UCSD-AML1 (cell line): ENCODE results near the gene FOXP2.
"Not testable (repeated sequence)": the region's sequence is repeated elsewhere in the genome, so short reads cannot be mapped to it uniquely, and the experiment has no call there.

Experiments used
- DNase-seq: peaks from one replicate; lab custom pipeline; 2025; ENCODE audit not compliant: unreplicated experiment; lab: John Stamatoyannopoulos, UW

FOXP2 gene

DNA sequence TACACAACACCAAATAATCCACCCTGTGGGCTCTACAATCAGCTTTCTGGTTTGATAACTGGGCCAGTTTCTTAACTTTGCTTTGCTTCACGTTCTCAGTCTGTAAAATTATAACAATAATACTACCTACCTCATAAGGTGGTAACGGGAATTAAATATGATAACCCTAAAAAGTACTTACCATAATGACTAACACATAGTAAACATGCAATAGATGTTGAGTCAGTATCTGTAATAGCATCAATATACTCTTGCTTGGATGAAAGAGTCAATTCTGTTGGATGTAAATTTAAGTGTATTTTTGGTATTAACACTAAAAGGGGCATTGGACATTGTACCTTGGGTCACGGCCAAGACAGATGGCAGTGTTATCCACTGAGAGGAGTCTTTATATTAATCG lies 160.5 kb downstream of the FOXP2 start:
- DNase-seq: no peak

DNA sequence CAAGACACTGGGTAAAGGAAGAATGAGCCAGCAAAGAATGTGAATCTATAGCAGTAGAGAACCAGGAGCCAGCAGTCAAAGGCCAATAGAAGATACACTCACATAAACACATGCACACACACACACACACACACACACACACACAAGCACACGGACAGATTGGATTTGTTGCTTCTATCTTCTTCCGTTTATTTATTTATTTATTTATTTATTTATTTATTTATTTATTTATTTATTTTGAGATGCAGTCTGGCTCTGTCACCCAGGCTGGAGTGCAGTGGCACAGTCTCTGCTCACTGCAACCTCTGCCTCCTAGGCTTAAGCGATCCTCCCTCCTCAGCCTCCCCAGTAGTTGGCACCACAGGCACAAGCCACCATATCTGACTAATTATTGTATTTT lies 166.3 kb downstream of the FOXP2 start:
- DNase-seq: not testable (repeated sequence)

DNA sequence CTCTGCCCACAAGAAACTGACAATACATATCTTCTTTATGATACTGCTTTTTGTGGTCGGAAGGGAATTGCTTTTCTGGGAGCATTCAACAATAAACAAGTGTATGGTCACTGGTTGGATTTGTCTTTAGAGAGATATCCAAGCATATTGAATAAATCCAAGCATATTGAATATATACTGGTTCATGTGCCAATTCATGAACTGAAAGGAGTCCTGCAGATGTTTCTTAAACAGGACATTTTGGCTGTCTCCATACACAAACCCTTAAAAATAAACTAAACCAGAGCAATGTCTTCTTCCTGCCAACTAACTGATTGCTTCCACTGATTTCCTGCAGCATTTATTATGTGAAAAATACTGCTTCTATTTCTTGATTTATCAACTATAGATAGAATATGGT lies 173.9 kb downstream of the FOXP2 start:
- no peak for DNase-seq

DNA sequence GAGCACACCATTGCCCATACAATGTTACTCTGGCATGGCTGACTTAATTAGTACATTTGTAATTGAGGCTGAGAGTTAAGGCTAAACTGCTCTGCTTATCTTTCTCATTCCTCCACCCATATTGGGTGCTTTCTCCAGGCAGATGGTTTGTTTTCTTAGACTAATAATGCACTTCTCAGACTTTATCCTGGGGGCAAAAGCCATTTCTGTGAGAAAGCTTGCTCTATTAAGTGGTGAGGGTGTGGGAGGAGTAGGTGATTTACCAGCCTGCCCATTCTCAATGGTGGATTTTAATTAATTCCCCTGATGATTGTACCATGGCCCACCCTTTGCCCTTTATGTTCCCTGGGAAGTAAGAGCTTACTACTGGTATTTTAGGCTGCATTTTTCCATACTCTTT lies 174.8 kb downstream of the FOXP2 start:
- no peak for DNase-seq

DNA sequence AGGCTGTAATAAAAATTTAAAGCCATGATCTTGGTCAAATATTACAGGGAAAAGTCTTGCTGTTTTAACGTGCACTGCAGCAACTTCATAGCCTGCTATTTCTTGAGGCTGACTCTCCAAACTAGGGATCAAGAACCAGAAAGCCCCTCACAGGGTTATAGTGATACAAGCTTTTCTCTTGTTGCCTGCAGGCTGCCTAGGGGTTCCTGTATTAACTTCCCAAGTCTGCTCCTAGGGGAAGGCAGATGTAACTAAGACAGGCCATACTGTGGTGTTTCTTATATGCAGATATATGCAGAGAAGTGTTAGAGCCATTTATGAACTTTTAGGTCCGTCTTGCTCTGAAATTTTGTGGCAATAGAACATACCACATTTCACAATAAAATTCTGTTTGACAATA lies 175.7 kb downstream of the FOXP2 start:
- no peak for DNase-seq

DNA sequence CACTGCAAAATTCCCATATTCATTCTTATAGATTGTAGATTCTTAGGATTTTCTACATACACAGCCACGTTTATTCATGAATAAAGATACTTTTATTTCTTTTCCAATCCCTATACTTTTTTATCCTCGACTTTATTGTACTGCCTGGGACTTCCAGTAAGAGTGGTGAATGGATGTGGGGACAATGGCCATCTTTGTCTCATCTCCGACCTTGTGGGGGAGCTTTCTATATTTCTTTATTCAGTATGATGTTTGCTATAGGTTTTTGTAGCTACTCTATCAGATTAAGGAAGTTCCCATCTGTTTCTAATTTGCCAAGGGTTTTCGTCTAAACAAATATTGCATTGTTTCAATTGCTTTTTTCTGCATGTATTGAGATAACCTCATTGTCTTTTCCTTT lies 184.3 kb downstream of the FOXP2 start:
- no peak for DNase-seq

DNA sequence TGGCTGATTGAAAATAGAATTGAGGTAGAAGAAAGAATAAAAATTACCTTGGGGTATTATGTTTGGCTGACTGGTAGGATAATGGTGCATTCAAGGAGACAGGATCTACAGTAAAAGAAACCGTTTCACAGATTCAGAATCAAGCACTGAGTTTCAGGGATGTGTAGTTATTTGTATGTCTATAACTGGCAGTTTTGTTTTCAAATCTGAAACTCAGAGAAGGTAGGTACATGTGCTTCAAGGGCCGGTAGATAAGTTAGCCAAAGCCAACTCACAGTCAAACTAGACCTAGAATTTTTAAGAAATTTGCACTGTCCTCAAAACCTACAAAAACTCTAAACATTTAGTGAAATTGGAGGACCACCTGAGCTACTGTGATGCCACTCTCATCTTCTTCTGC lies 191.5 kb downstream of the FOXP2 start:
- DNase-seq: no peak

DNA sequence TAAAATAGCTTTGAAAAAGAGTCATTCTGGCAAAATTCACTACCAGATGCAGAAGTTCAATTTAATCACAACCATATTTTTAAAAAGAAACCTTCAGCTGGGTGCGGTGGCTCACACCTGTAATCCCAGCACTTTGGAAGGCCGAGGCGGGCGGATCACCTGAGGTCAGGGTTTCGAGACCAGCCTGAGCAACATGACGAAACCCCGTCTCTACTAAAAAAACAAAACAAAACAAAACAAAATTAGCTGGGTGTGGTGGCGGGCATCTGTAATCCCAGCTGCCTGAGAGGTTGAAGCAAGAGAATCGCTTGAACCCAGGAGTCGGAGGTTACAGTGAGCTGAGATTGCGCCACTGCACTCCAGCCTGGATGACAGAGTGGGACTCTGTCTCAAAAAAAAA lies 194.2 kb downstream of the FOXP2 start:
- not testable (repeated sequence) for DNase-seq

DNA sequence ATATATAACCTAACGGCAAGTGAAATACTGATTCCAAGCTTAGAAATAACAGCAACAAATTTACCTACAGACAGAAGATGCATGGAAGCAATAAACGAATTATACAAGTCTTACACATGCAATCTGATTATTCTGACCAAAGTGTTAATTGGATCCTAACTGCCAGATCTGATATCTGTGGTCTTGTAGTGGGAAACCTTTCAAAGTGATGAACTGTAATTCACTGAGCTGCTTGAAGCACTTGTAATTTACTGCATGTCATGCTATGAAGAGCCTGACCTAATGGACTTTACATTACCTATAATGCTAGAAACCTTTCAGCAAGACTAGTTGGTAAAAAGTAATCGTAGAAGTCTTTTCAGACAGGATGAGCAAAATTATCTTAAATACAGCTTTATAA lies 205.6 kb downstream of the FOXP2 start:
- no peak for DNase-seq

DNA sequence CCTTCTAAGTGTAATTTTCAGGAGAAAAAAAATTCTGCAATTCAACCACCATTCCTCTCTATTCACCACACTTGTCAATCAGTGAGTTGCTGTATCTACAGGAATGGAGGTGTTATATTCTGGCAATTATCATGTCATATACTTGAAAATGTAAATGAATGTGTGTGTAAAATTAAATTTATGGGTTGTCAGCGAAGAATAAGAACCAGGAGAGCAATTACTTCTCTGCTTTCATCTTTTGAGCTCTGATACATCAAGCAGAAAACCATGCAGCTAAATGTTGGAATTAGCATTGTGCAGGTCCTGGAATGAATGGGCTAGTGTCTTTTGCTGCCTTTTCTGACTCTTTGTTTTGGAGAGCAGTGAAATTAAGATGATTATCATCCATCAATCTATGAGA lies 207.6 kb downstream of the FOXP2 start:
- DNase-seq: no peak

DNA sequence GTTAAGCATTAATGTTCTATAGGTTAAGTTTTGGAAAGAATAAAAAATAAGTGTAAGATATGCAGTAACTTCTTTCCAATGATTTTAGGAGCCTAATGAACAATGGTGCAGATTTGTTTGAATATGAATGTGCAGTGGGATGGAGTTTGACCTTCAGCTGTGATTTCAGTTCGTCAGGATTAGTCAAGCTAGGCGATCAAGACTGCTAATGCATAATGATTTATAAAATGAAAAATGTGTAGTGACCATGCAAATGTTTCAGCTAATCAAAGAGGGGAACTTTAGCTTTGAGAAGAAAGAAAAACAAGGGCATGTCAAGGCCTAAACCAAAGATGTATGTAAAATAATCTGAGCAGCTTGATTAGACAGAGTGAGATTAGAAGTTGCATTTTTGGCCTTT lies 208.5 kb downstream of the FOXP2 start:
- no peak for DNase-seq

DNA sequence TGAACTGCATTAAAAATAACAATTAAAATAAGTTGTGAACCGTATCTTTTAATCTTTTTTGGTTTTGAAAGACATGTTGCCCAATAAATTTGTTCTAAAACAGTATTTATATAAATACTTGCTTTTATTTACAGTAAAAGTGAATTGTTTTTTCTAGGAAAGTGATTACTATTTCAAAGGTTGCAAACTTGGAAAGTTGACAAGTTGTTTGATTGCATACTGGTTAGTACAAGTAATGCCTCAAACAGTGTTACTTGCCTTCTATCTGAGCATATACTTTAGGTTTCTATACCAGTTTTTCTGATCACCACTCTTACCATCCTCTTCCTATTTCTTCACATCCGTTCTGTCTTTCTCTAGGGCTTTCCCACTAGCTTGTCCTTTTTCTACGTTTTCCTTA lies 212.6 kb downstream of the FOXP2 start:
- no peak for DNase-seq

DNA sequence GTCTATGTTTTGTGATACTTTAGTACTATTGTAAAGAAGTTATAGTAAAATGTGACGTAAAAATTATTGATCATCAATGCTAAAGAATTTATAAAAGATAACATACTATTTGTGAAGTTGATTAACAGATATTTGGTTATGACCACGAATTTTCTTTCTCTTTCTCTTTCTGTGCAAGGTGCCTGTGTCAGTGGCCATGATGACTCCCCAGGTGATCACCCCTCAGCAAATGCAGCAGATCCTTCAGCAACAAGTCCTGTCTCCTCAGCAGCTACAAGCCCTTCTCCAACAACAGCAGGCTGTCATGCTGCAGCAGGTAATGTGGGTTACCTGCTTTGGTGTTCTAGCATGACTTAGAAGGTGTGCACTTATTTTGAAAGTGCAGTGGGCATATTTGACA lies 213.7 kb downstream of the FOXP2 start:
- no peak for DNase-seq

DNA sequence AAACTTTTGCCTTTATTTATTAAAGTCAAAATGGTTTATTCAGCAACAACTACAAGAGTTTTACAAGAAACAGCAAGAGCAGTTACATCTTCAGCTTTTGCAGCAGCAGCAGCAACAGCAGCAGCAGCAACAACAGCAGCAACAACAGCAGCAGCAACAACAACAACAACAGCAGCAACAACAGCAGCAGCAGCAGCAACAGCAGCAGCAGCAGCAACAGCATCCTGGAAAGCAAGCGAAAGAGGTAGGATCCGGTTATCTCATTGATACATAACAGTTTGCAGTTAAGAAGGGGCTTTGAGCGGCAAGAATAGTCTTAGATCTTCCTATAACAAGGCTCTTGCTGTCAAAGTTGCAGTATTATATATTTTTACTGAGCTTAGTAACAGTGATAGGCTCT lies 215.1 kb downstream of the FOXP2 start:
- no peak for DNase-seq

DNA sequence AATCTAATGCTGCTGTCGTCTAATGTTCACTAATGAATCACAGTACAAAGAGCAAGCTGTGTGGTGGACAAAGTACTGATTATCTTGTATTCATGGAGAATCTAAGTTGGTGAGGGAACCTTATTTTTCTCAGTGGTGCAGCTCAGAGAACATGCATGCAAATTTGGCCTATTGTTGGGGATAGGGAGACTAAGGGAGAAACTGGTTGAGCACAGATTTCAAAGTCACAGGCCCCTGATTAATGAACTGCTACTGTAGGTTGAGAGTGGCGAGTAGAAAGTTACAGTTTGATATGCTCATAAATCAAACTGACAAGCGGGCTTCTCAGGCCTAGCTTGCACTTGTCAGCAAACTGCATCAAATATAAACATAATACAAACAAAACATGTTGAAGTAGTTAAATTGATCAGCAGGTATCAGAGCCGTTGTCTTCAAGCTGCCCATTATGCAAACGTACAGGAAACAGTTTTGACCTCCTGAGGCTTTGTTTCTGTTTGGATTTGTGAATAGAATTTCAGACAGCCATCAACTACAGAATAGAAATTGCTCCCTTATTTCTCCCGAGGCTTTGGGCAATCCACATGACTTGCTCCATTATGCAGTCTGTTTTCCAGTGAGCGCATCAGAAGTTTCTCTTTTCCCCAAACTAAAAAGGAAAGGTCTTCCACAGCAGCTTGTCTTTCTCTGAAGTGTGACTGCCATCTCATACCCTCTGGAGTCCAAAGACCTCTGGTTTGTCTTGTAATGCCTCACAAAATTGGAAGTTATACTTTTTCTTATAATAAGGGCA lies 215.8 kb downstream of the FOXP2 start:
- no peak for DNase-seq

DNA sequence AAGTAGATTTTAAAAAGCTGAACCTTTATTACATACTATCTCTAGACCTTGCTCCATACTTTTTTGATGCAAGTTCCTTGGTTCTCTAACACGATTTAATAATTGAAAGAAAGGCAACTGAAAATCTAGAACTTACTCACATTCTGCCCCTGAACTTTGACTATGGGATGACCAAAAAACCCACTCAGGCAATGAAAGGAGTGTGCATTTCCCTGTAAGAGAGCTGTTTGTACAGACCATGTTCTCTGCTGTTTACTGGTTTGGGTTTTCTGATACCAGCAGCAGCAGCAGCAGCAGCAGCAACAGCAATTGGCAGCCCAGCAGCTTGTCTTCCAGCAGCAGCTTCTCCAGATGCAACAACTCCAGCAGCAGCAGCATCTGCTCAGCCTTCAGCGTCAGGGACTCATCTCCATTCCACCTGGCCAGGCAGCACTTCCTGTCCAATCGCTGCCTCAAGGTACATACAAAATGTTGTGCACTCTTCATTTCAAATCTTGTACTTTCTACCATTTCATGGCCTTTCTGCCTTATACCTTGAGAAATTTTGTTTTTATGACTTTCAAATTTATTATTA lies 216.7 kb downstream of the FOXP2 start:
- DNase-seq: no peak

DNA sequence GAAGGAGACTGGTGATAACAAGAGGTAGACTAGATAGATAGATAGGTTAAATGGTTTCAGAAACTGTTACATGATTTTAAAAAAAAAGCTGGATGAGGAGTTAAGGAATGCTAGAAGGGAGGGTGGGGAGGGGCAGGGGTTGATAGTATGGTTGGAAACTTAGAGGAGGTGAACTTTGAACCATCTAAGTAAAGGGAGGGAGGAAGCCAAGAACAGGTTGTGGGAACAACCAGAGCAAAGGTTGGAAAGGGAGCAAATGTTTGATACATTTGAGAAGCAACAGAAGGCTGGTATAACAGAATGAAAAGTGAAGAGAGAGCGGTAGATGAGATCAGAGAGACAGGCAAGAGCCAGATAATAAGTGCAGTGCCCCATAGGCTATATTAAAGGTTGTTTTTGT lies 224.8 kb downstream of the FOXP2 start:
- DNase-seq: no peak

DNA sequence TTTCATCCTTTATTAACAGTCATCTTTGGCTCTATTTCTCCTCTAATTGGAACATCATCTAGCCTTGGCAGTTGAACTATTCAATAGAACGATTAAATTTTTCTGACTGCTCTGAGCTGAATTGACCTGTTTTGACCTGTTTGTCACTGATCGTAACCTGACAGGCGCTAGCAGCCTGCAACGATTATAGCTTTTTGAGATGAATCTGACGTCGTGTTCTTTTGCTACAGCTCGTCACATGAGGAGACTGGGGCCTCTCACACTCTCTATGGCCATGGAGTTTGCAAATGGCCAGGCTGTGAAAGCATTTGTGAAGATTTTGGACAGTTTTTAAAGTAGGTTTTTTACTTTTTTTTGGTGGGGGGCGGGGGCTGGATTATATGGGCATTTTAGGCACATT lies 229.8 kb downstream of the FOXP2 start:
- DNase-seq: no peak

DNA sequence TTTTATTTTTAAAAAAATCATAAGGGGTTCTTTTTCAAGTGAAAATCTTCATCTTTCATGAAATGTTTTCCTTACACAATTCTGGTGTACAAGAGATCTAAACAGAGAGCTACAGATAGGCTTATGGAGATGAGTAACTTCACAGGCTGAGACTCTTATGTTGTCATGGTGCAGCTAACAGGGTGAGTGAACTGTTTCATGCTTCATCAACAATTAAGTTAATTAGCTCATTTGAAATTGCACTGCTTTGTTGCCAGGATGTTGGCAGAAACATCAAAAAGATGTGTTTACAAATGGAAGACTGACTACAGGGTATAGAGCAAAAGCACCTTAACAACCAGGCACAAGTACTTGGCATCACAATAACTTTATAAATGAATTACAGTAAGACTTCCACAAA lies 230.8 kb downstream of the FOXP2 start:
- DNase-seq: no peak

DNA sequence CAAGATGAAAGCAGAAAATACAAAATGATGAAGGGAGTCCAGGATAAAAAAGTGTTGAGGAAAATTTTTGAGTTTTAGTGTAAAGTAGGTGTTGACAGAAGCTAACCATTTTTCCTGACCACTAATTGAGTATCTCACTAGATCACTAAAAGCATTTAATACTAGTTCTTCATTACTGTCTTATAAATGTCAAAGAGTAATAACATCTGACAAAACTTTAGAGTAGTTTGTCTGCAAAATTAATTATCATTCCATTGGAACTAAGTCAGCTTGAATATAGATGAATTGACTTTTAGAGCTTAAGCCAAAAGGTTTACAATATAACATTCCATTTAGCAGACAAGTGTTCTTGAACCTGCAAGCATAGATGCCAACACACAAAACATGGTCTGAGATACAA lies 232.9 kb downstream of the FOXP2 start:
- no peak for DNase-seq

DNA sequence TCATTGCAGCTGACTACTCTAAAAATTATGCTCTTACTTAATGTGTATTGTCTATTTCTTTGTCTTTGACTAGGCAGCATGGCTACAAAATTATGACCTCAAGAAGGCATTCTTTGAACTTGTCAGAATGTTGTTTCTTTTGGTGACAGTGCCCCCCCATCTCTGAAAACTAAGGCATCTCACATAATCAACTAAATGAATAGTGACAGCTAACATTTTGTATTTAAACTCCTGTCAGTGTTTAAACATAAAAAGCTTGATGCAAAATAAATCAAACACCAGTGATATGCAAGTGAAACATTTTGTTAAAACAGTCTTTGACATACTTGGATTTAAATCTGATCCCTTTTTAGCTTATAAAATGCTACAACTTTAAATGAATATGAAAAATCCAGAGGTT lies 233.5 kb downstream of the FOXP2 start:
- no peak for DNase-seq

DNA sequence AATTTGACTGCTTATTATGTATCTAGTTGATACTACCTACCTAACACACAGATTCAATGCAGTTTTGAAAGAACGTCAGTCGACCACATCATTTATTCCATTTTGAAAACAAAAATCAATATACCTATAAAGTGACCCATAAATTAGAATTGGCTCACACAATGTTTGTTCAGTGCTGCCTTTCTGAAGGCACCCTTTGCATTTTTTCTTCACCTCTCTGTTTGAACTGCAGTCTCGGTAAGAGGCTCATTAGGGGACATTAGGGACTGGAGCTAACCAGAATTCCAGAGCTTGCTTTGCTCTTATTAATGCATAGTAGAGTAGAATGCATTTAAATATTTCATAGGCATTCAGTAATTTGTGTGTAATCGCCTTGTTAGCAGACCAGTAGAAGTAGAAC lies 234.1 kb downstream of the FOXP2 start:
- DNase-seq: no peak

DNA sequence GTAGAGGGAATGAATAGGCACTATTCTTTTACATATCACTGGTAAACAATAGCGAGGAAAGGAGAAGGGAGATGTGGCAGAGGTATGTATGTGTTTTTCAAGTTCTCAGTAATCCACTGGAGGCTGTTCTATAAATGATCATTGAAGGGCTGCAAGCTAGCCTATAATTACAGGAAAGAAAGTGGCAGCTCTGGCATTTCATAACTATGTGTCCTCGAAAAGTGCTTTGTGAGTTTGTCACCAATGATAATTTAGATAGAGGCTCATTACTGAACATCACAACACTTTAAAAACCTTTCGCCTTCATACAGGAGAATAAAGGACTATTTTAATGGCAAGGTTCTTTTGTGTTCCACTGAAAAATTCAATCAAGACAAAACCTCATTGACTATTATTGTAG lies 235.1 kb downstream of the FOXP2 start:
- no peak for DNase-seq
